ENCODE measurements around the gene GAL3ST2.

GAL3ST2 gene

GRCh38 chr2:241848761-241849615 lies 72.4 kb downstream of the GAL3ST2 start:
- DNase-seq = no peak

- DNase-seq = no peak
These were observed 73.3 kb downstream of the GAL3ST2 start for GRCh38 chr2:241849616-241850543.

GRCh38 chr2:241850544-241851324 lies 74.1 kb downstream of the GAL3ST2 start:
- DNase-seq = no peak

GRCh38 chr2:241851325-241852115 lies 74.9 kb downstream of the GAL3ST2 start:
- no peak for DNase-seq

GRCh38 chr2:241852116-241852980 lies 75.7 kb downstream of the GAL3ST2 start:
- DNase-seq = no peak

GRCh38 chr2:241852981-241853631 lies 76.5 kb downstream of the GAL3ST2 start:
- DNase-seq = no peak

All from activated CD4-positive, alpha-beta T cell treated with anti-CD3 and anti-CD28 coated beads, Interleukin-10, Interleukin-2, amounts not matched to agents 100 ng/mL and 50 ng/mL, durations not matched to agents 16 hours and 8 hours (primary cell).